COR-L47 (cell line): ENCODE measurements around the gene KIAA0930.
"Not testable (repeated sequence)": the region's sequence is repeated elsewhere in the genome, so short reads cannot be mapped to it uniquely, and the experiment has no call there.

ENCODE experiments used
- DNase-seq: peaks from one replicate; lab custom pipeline; 2025; lab: John Stamatoyannopoulos, UW

The KIAA0930 gene

GRCh38 chr22:45240810-45241631, at the start of gene KIAA0930:
Gene KIAA0930, minus strand, starts transcription at chr22:45240894. Its CDS starts 191 bp downstream, at chr22:45240703.
- no peak for DNase-seq

GRCh38 chr22:45286854-45287551, 46.3 kb upstream of the KIAA0930 start:
- no peak for DNase-seq

- no peak for DNase-seq
Observed at GRCh38 chr22:45285263-45286058, 44.8 kb upstream of the KIAA0930 start.

GRCh38 chr22:45284705-45285262, 44.1 kb upstream of the KIAA0930 start, which contains the start of gene UPK3A:
Gene UPK3A, plus strand, starts transcription at chr22:45284949. Its CDS starts 65 bp downstream, at chr22:45285014.
- DNase-seq: no peak

GRCh38 chr22:45281010-45281409, 40.3 kb upstream of the KIAA0930 start:
- DNase-seq: no peak

- DNase-seq: no peak
Observed at GRCh38 chr22:45280587-45280980, 39.9 kb upstream of the KIAA0930 start.

- DNase-seq: no peak
Observed at GRCh38 chr22:45278125-45278524, 37.4 kb upstream of the KIAA0930 start.

- DNase-seq: not testable (repeated sequence)
Observed at GRCh38 chr22:45277720-45278119, 37.0 kb upstream of the KIAA0930 start.

- no peak for DNase-seq
Observed at GRCh38 chr22:45276507-45277105, 35.9 kb upstream of the KIAA0930 start.

- DNase-seq: no peak
Observed at GRCh38 chr22:45273452-45274075, 32.9 kb upstream of the KIAA0930 start.

GRCh38 chr22:45272498-45272897, 31.8 kb upstream of the KIAA0930 start:
- no peak for DNase-seq

- DNase-seq: no peak
Observed at GRCh38 chr22:45271667-45272201, 31.0 kb upstream of the KIAA0930 start.

GRCh38 chr22:45270095-45271020, 29.7 kb upstream of the KIAA0930 start:
- DNase-seq: no peak

- peak; percentile 54 for DNase-seq
Observed at GRCh38 chr22:45268958-45269844, 28.5 kb upstream of the KIAA0930 start.

GRCh38 chr22:45268167-45268957, 27.7 kb upstream of the KIAA0930 start:
- no peak for DNase-seq

GRCh38 chr22:45265535-45265934, 24.8 kb upstream of the KIAA0930 start:
- no peak for DNase-seq

- no peak for DNase-seq
Observed at GRCh38 chr22:45263463-45264269, 23.0 kb upstream of the KIAA0930 start.
